ENCODE measurements around the gene AGA.
A peak's percentile ranks its signal among the peaks of the same experiment; 100 is the strongest.

The AGA gene

DNA sequence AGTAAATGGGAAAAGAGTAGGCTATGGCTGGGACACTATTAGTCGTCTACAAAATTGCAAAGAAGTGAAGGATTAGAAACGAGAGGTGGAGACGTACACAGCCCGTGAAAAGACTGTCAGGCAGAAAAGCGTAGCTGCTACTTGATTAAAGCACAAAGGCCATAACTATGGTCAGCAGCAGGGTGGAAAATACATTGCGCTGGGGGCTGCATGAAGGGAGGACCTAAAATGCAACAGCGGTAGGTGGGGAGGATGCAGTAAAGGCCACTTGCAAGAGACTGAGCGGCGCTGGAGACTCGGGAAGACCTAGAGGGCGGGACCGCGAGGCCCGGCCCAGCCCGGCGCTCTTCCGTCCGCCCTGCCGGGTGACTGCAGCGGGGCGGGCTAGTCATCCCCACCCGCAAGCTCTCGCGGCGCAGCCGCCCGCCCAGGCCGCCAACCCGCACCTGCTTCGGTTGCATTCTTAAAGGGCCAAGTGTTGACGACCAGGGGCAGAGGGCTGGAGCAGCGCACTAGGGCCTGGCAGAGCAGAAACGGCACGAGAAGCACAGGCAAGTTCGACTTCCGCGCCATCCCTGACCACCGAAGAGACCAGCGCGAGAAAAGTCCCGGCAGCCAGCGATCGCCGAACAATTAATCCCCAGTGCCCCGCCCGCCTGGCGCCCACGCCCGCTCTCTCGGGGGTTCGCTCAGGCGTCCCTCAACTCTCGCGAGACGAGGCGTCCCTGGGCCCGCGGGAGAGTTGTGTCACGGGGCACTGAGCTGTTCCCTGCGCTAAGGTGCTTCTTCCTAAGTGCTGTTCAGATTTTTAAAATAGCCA is at the start of gene AGA:
Gene AGA (minus strand): TSS at position 635 of the 820 bp plus-strand sequence. CDS start 62 bp downstream, at position 573.
- peak; percentile 97 for DNase-seq

DNA sequence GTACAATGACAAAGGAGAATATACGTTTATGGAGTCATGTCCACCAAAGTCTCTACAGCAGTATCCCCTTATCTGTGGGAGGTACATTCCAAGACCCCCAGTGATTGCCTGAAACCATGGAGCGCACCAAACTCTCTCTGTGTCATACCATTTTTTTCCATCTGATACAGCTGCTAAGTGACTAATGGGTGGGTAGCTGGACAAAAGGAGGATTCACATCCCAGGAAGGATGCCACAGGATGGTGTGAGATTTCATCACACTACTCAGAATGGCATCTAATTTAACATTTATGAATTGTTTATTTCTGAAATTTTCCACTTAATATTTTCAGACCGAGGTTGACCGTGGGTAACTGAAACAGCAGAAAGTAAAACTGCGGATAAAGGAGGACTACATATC is 49.8 kb upstream of the AGA start:
- no peak for DNase-seq

DNA sequence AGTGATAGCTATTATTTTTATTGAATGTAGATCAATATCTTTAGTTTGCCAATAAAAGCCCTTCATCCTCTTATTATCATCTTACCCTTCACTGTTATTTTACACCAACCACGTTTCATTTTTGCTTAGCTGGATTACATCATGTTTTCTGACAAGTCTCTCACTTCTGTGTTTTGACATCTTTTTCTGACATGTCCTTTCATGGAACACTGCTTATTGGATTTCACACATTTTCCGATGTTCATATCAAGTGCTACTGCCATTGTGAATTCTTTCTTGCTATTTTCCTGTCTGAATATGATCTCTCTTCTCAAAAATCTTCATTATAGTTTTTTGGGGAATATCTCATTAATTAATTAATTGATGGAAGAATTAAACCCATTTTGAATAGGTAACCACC is 48.5 kb upstream of the AGA start:
- no peak for DNase-seq

DNA sequence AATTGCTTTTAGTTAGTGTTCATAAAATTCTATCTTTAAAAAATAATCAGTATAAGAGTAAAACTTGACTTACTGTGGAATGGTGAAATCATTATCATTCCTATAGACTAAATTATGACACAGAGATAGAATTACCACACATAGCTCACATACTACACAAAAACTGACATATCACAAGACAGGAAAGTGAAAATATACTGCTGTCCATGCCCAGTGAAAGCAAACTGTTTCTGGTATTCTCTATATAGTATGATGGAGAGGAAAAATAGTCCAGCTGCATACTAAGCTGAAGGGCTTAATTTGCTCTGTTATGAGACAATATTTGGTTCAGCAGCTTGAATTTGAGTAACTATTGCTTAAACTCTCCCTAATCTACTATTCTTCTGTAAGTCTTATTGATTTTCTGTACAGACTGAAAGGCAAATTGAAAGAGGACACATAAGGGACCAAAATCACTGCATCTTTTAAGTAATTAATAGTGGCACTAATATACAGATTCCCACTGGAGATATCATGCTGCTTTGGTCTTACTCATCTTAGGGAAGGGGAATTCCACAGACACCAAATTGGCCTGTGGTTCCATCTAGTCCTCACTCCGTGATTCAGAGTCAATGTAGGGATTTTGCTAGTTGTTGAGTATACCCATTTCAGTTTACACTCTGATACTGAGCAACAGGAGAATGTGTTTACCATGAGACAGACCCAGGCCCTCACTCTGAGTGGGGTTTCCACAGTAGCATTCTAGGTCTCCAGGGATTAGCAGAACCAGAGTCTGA is 47.4 kb upstream of the AGA start:
- DNase-seq = no peak

DNA sequence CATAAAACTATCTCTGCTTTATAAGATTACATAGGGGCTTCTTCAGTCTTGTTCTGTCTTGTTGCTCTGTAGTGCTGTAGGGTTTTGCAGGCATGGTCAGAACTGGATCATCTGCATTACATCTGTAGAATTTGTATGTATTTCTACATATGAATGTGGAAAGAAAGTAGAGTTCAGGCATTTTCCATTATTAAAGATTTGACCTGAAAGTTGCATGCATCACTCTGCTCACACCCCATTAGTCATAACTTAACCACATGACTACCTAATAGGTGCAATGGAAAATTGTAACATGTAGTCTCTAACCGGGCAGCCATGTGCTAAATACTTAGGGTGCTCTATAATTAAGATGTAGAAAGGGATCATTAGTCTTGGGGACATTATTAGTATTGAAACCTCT is 45.7 kb upstream of the AGA start:
- no peak for DNase-seq

DNA sequence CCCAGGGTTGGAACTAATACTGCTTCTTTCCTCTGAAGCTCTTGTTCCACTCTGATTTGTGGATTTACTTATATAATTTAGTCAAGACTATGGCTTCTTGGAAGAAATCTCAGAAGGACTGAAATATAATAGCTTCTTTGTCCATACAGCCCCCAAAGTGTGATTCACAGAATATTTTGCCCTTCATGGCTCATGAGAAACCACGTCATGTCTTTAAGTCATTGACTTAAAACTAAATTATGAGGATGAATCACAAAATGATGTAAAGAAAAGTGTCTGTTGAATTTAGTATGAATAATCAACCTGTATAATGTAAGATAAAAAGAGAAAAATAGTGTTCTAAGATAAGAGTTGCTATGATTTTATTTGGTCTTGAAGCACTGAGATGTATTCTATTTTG is 43.3 kb upstream of the AGA start:
- no peak for DNase-seq

DNA sequence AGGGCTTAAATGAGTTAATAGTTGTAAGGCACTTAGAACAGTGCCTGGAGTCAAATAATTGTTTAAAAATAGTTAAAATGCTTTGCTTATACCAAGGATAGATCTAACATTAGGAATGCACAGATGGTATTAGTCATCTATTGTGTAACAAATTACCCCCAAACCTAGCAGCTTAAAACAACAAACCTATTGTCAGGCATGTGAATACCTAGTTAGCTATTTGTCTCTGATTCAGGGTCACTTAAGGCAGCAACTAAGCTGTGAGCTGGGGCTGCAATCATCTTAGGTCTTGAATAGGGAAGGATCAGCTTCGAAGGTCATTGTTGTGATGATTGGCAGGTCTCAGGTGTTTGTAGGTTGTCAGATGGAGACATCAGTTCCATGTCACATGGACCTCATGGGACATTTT is 42.4 kb upstream of the AGA start:
- DNase-seq = peak; percentile 66

DNA sequence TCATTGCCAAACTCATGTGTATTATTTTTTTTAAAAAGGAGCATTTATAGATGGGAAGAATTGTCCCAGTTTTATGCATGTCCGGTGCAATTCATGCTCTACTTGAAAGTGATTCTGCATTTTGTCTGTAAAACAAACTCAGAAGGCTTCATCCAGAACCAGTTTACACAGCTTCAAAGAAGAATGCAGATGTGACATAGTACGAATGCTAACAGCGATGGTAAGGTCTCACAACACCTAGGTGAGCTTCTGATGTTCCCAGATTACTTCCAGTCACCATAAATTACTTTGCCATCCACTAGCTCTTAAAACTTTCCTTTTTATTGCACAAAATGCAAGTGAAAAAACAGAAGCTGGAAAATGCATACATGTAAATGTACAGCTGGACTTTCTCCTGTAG is 41.5 kb upstream of the AGA start:
- no peak for DNase-seq

DNA sequence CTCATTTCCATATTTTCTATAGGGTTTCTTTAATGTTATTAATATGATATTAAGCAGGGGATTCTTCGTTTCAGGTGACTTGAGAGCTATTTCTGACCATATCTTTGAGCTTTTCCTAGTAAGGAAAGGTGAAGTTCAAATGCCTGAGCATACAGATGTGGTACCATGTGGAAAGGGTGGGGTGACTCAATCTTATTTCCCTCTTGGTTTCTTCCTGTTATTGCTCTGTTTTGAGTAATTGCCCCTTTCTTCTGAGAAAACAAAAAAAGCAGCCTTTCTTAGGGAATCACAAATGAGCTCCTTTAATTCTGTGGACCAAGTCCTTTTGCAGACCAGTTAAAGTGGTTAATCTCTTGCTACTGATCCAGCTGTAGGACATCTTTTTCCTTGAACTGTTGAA is 41.0 kb upstream of the AGA start:
- no peak for DNase-seq

DNA sequence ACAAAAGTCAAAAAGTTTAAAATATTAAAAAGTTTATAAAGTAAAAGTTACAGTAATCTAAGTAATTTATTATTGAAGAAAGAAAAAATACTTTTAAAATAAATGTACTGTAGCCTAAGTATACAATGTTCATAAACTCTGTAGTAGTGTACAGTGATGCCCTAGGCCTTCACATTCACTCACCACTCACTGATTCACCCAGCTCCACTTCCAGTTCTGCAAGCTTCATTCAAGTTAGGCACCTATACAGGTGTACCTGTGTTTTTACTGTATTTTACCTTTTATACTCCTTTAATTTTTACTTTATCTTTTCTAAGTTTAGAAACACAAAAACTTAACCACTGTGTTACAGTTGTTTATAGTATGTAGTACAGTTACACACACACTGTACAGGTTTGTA is 40.1 kb upstream of the AGA start:
- no peak for DNase-seq

DNA sequence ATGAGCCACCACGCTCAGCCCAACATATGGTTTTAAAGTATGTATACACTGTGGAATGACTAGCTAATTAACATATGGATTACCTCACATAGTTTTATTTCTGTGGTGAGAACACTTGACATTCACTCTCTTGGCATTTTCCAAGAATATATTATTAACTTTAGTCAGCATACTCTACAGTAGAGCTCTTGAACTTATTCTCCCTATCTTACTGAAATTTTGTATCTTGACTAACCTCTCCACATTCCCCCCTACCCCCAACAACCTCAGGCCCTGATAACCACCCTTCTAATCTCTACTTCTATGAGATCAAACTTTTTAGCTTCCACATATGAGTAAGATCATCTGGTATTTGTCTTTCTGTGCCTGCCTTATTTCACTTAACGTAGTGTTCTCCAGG is 38.6 kb upstream of the AGA start:
- no peak for DNase-seq

DNA sequence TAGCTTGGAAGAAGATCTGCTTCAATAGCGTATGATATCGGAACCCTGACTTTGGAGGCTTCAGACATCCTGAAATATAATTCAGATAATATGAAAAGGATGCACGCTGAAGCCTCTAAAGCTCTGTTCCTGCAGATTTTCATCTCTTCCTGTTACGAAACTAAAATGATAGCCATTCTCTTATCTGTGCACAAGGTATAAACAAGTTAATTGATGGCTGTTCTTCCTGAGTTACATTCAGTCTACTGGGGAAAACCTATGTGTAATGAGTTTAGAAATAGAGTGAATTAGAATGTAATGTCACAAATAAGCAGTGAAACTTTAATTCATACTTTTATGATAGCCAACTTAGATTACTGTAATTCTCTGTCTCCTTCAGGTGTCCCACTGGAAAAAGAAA is 36.8 kb upstream of the AGA start:
- DNase-seq = no peak

DNA sequence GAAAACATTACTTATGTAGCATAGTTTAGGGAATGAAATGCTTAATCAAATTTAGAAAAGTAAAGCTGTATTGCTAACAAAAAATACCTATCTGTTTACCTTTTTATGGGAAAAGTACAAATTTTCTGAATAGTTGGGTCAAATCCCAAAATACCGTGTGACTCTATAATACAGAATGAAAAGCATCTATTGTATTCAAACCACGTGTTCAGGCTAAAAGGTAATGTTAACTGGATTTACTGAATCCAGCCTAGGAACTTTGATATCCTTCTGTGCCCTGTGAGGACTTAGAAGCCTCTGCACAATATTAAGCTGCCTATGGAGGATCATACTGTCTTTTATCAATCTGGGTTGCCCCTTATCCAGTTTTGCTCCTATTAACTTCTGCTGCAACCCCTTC is 36.3 kb upstream of the AGA start:
- DNase-seq = no peak

DNA sequence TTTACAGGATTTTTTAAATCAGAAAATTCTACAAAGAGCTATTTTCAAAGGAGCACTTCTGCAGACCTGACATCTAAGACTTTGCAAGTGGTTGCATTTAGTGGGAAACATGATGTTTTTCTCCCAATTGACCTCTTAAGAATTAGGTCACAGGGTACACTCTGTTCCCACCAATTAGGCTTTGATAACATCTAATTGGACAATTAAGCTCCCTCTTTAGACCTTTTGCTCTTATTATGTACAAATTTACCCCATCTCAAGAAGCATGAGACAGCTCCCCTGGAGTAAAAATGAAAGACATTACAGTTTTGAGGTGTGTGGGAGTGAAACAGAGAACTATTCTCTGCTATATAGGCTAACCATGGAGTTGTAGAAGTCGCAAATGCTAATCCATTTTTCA is 31.8 kb upstream of the AGA start:
- no peak for DNase-seq

DNA sequence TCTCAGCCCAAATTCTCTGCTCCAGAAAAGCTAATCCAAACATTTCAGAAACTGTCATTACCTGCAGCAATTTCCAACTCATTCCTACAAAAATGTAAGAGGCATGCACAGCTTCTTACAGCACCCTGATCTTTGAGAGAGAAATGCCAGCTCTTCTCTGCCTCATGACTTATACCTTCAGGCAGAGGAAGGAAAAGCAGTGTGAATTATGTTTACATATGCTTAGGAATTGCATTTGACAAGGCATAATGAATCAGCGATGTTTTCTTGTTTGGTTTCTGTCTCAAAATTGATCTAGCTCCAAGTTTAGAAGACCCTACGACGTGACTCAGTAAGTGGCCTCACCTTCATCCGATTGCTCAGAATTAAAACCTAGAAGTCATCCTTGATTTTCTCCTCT is 21.8 kb upstream of the AGA start:
- no peak for DNase-seq

DNA sequence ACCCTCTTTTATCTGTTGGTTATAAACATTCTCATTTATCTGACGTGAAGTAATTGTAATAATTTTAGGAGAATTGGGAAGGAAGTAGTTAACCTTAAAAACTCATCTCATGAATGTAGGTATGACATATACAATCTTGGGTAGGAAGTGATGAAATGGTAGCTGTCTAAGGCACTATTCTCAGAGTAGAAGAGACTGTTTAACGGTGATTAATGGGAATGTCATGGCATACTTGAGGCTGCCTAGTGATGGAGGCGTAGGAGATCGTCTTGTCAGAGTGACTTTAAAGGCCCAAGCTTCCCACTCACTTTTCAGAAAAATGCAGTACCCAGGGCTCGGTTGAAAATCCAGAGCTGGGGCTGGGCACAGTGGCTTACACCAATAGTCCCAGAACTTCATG is 19.4 kb upstream of the AGA start:
- no peak for DNase-seq

DNA sequence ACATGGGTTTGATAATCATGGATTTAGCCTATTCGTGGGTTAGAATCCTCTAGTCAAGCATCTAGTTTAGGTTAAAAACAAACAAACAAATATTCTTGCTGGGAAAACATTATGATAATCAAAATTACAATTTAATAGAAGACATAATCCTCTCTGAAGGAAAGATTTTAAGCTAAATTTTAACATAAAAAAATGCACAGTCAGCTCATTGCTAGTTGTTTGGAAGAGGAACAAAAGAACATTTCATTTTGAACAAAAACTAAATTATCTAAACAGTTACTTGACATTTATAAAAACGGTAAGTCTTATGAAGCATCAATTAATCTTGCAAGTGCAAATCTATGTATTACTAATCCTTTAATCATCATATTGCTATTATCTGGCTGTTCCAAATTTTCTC is 18.2 kb upstream of the AGA start:
- DNase-seq = no peak

DNA sequence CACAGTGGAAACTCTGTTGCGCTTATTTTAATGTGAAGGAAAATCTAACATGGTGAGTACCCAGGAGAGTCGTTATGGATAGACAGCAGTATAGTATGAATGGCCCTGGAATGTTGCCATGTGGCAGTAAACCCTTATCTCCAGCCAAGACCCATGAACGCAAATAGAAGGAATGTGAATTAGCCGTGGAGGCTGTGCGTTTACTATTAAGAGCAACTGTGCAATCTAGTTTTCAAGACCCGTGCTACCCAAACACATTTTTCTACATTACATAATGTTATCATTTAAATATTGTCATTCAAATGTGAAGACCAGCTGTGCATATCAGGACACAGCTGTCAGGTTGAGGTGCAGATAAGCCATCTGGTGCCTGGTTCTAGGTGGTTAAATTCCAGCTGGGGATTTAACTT is 13.3 kb upstream of the AGA start:
- DNase-seq = peak; percentile 70

DNA sequence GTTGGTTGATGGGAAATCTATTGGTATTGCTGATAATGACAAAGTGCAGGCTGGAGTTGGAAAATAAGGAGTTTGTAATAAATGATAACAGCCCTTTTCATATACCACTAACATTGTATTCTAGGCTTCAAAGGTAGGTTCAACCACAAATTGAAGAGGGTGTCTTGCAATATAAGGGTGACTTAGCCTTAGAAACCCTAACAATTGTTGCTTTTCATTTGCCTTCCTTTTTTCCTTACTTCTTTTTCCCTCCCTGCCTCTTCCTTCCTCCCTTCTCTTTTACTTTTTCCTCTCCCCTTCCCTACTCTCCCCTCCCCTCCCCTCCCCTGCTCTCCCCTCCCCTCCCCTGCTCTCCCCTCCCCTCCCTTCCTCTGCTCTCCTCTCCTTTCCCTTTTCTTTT is 10.9 kb upstream of the AGA start:
- no peak for DNase-seq

DNA sequence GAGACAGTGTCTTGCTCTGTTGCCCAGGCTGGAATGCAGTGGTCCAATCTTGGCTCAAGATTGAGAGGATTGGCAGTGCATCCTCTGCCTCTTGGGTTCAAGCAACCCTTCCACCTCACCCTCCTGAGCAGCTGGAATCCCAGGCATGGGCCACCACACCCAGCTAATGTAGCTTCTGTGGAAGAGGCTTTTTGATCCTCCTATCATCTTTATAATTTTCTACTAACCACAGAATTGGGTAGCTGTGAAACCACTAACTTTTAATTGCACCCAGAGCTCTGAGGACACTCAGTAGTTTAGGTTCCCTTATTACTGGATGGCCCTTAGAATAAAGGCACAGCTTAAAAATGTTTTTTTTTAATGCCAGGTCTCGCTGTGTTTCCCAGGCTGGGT is 8.9 kb upstream of the AGA start:
- DNase-seq = peak; percentile 61

DNA sequence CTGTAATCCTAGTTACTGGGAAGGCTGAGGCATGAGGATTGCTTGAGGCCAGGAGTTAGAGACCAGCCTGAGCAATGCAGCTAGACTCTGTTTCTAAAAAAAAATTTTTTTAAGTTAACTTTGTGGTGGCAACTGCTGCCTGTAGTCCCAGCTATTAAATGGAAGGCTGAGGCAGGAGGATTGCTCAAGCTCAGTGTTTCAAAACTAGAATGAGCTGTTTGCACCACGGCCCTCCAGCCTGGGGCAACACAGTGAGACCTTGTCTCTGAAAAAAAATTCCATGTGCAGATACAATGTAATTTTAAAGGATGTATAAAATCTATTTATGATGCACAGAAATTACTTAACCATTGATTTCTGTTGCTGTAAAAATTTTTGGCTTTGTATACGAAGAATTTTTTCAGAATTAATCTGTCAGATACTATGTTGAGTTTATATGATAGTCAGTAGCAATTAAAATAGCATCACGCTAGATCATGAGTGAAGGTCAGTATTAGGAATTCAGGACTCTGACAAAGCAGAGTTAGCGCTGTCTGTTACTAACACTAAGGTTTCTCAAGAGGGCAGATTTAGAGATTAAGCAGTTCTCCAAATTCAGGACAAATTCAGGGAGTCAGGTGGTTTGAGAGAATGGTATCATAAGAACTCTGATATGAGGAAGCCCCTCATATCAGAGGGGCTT is 8.3 kb upstream of the AGA start:
- DNase-seq = no peak

DNA sequence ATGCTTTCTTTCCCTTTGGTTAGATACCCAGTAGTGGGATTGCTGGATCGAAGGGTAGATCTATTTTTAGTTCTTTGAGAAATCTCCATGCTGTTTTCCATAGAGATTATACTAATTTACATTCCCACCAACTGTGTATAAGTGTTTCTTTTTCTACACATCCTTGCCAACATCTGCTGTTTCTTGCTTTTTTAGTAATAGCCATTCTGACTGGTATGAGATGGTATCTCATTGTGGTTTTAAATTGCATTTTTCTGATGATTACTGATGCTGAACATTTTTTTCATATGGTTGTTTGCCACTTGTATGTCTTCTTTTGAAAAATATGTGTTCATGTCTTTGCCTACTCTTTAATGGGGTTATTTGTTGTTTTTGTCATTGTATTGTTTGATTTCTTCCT is 6.6 kb upstream of the AGA start:
- no peak for DNase-seq

DNA sequence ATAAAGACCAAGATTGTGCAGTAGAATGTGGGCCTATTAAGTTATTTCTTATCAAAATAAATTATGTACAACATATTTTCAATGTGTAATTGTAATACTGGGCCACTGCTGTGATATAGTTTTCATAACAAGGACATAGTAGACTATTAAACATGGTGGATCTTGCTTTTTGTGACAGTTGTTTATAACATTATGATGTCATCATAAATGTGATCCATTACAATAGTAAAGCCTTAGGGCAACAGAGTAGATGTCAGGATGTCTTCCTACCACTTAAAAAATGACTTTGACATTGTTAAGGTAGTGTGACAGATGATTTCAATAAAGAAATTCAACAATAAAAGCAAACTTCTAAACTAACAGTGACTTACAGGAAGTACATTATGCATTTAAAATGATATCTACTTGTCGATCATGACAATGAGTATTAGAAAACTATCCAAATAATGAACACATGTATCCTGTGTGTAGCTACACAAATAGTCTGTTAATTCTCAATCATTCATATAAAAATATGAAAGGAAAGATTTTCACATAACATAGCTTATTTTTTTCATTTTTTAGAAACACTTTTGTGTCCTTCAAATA is 5.3 kb upstream of the AGA start:
- no peak for DNase-seq

DNA sequence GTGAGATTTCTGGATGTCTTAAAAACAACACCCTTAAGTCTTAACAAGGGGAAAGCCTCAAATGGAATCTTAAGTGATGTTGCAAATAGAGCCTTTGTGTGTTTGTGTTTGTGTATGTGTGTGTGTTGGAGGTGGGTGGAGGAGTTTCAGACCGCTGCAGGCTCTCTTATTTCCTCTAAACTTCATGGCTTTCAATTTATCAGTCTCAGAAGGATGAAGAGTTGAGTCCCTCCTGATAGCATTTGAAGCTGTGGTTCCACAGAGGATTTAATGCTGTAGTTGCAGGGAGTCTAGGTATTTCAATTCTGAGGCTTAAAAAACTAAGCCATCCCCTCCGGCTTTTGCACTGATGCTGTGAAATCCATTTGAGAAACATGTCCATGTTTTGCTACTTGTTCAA is 4.3 kb upstream of the AGA start:
- no peak for DNase-seq
